Activated CD4-positive, alpha-beta T cell treated with anti-CD3 and anti-CD28 coated beads for 4 hours (primary cell): Measurements from ENCODE around the gene GUCY1A2.
"Not testable (repeated sequence)": the region's sequence is repeated elsewhere in the genome, so short reads cannot be mapped to it uniquely, and the experiment has no call there.

ENCODE experiments used
- DNase-seq, 2 donors: peaks; one replicate each; pipeline ENCODE4 v3.0.0-alpha.2; 2020

GUCY1A2 gene

GRCh38 chr11:106939157-106939556 is 79.1 kb downstream of the GUCY1A2 start:
- no peak for DNase-seq

DNA sequence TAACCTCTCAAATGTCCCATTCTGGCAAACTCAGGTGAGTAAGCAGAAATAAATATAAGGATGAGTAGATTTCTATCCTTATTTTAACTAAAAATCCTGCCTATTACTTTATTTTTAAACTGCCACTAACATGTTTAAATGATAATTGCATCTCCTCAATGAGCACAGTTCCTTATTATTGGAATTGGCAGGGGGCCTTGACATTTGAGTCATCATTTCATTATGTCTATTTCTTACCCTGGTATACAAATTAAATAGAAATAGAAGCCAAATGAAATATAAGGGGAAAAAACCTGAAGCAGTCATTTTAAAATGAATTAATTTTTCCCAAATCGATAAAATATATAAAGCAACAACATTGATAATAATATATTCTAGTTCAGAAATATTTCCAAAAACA is 81.2 kb downstream of the GUCY1A2 start:
- DNase-seq = no peak

- DNase-seq = no peak
Observed at GRCh38 chr11:106925245-106925644, 93.0 kb downstream of the GUCY1A2 start.

- DNase-seq = no peak
Observed at GRCh38 chr11:106920899-106921509, 97.3 kb downstream of the GUCY1A2 start.

DNA sequence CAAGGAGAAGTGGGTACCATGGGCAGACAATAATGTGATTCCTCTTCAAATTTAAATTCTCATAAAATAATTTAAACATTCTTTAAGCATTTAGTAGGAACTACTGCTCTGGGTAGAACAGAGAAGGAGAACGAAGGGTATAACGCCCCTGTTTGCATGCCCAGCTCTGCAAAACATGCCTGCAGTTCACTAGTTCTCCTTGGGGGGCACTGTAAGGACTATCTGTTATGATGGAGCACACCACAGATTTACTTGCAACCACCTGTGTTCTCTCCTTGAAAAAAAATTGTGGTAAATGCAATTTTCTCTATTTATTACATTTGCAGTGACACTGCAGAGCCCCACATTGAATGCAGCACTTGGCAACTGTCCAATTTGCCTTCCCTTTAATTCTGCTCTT is 100.3 kb downstream of the GUCY1A2 start:
- DNase-seq = no peak

DNA sequence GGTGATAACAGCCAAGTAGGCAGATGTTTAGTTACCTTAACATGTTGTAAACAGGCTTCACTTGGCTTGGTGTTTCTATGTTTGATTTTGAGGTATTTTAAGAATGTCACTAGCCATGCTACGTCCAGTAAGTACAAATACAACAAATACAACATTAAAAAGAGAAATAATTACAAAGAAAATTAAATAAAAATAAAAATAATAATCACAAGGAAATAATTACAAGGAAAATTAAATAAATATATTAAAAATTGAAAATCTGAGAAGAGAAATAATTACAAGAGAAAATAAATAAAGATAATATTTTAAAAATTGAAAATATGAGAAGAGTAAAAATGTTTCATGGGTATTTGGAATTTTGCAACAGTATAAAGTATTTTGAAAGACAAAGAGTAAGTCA is 103.9 kb downstream of the GUCY1A2 start:
- DNase-seq = no peak

GRCh38 chr11:106913141-106913540 is 105.1 kb downstream of the GUCY1A2 start:
- DNase-seq = no peak

DNA sequence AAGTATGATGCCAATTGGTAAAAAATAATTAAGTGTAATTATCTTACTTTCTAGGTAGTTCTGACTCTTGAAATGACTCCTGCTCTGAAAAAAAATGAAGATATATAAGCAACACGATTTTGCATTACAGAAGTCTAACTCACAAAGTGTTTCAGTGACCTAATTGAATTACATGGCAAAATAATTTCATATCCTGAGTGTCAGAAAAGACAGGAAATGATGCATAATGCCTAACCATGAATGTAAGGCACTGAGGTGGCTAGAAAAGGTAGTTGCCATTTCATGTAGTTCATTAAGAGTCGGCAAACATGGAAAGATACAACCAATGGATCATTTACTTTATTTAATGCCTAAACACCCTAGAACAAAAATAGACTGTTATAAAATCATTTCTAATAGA is 113.5 kb downstream of the GUCY1A2 start:
- DNase-seq = no peak

DNA sequence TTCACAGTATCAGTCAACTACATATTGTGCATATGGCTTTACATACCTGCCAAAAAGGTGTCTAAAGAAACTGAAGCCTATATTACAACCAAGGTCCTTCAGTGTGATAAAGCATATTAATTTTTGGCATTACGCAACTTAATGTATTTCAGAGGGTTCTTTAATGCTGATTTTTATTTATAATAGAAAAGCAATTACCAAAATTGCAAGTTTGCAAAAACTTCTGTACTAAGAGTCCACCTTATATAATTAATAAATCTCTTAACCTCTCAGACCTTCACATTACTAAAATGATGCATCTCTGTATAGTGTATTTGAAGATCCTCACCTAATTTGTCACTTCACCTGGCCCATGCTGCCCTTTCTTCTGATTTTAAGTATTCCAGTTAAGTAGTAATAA is 128.6 kb downstream of the GUCY1A2 start:
- no peak for DNase-seq

DNA sequence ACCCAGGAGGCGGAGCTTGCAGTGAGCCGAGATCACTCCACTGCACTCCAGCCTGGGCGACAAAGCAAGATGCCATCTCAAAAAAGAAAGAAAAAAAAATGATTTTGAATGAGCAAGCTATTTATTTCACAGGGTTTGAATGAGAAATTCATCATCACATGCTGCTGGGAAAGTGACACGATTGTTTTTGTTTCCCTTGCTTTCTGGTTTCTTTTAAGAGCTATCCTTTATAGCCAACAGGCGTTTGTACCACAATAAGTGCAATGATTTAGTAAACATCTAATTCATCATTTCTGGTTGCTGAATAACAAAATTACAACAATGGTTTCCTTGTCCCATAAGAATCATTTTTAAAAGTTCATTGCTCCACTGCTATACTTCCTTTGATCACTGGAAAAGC is 129.9 kb downstream of the GUCY1A2 start:
- DNase-seq = no peak

DNA sequence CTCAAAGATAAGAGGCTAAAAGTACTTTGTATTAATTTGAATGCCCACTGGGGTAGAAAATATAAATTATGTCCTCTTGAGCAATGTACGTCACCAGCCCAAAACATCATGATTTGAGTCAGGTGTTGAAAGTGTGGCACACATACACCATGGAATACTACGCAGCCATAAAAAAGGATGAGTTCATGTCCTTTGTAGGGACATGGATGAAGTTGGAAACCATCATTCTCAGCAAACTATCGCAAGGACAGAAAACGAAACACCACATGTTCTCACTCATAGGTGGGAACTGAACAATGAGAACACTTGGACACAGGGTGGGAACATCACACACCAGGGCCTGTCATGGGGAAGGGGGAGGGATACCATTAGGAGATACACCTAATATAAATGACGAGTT is 134.6 kb downstream of the GUCY1A2 start:
- not testable (repeated sequence) for DNase-seq

DNA sequence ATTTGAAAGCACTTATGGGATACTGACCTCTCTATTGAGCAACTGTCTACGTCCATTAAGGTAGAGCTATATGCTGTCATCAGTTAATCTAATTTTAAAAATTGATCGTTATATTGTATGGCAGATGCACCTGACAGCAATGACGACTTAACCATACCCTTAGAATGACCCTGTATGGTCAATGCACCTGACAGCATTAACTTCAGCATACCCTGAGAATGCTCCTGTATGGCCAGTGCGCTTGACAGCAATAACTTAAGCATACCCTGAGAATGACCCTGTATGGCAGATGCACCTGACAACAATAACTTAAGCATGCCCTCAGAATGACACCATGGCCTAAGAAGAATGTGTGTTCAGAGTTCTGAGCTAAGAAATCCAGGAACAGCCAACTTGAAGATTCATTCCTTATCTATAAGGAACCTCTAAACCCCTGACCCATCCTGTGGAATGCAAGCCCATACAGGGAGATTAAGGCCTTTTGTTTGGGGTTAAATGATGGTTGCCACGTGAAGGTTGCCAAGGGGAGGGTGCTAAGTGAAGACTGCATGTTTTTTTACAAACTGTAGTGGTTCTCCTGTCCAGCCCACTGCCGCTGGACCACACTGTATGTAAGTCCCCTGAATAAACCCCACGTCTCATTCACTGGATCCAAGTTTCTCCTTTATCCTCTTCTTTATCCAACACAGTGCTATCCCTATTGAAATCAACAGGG is 138.3 kb downstream of the GUCY1A2 start:
- DNase-seq = no peak

DNA sequence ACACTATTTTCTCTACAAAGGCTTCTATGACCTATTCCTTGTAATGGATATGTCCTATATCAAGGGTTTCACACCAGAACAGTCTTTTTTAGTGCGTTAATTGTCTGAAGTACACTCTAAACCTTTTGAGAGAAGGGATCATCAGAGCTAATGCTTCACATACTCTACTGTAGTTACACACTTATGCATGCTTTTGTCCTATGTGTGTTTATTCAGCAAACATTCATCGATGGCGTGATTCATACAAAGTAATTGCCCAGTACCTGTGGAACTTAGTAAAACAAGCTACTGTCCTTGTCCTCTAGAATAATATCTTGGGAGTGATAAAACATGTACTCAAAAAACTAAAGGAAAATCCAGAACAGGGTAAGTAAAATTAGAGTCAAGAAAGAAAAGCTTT is 139.2 kb downstream of the GUCY1A2 start:
- DNase-seq = no peak

- no peak for DNase-seq
Observed at GRCh38 chr11:106875013-106875412, 143.3 kb downstream of the GUCY1A2 start.

DNA sequence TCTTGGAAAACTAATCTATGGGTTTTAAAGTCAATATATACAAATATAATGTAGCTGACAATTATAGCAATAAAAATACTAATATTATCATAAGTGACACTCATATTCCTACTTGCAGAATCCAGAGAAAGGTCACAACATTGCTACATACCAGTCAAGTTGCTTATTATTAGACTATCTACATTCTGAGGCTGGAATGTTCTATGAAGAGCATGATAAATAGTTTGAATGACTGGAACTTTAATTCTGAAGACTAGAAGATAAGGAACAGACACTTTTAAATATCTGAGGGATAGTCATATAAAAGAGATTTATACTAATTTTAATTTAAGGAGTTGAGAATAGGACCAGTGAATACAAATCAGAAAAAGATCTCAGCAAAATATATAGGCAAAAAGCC is 146.0 kb downstream of the GUCY1A2 start:
- DNase-seq = no peak

DNA sequence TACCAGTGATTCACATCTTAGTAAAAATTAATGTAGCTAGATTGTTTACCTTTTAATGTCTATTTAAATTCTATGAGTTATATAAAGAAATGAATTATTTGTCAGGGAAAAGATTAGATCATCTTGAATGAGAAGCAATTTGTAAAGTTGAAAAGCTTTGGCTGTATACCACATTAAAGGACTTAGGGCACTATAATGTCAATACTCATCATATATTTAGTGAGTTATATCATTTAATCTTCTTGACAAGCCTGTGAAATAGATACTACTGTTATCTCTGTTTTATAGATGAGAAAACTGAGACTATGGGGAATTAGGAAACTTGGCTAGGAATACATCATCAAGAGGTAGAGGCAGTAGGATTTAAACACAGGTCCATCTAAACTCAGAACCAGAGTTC is 160.1 kb downstream of the GUCY1A2 start:
- no peak for DNase-seq

DNA sequence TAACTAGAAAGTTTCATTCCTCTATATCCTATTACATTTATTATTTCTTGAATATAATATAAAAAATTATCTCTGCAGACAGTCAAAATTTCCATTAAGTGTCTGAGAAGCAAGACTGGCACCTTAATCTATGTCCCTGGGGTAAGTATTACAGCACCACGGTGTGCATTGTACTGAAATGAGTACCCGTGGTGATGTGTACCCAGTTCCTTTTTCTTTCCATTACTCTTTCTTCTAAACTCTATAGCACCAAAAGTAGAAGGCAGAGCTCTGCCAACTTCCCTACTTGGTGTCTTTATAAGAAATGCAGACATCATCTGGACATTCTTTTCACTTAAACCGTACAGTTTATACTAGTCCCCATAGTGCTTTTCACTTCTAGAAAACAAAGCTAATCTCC is 161.7 kb downstream of the GUCY1A2 start:
- DNase-seq = no peak

GRCh38 chr11:106854429-106854828 is 163.8 kb downstream of the GUCY1A2 start:
- DNase-seq = no peak

DNA sequence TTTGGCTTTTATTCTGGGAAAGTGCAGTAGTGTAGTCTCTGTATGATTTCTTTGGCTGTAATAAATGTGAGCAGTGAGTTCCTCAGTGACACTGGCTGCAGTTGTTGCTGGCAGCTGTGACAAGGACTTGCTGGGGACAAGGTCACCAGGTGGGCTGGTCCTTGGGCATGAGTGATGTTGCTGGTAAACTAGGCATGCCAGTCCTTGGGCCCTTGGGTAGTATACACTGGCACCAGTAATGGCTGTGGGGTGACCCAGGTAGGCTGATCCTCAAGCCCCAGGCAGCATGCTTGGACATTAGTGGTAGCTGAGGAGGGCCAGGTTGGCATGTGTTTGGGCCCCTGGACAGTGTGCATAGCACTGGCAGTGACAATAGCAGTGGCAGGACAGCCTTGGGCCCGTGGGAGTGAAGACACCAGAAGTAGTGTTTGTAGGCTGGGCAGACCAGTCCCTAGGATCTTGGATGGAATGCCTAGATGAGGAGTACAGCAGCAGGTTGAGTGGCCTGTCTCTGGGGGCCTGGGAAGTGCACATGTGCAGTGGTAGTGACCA is 164.3 kb downstream of the GUCY1A2 start:
- DNase-seq = no peak

DNA sequence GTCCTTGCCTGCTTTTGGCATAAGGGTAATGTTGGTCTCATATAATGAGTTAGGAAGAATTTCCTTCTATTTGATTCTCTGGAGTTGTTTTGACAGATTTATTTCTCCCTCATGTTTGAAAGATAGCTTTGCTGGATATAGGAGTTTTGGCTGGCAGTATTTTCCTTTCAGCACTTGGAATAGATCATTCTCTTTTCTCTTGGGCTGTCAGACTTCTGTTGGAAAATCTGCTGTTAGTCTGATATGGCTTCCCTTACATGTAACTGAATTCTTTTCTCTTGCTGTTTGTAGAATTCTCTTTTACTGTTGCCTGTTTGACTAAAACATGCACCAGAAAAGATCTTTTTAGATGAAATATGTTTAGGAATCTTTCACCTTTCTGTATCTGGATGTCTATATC is 165.5 kb downstream of the GUCY1A2 start:
- DNase-seq = no peak

DNA sequence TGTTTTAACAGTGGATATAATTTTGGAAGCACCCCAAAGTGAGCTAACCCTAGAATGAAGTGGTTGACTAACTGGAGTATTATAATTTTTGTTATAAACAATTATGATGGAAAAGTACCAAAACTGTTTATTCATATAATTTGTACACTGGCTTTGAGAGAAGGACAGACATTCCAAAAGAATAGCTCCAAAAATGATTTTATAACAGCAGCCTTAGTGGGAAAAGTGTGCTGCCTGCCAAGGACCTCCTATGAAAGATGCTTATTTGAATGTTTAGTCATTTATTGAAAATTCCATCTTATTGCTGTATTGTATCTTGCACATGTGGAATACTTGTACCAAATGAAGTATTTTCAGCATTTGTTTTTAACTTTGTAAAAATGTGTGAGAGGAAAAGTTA is 169.8 kb downstream of the GUCY1A2 start:
- DNase-seq = no peak

DNA sequence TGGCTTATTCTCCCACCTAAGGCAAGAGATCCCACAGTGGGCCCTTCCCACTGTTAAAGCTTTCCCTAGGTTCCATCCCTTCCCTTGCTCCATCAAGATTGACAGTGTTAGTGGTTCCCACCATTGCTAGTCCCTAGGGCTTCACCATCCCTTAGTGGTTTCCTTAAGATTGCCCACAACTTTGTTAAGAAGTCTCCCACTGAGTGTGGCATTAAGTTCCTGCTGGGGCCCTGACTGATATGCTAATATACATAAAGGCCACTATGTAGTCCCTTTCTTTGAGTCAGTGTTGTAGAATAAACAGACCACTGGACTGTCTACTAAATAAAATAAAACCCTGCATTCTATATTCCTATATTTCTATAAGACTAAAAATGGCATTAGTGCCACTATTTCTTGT is 176.1 kb downstream of the GUCY1A2 start:
- DNase-seq = no peak

DNA sequence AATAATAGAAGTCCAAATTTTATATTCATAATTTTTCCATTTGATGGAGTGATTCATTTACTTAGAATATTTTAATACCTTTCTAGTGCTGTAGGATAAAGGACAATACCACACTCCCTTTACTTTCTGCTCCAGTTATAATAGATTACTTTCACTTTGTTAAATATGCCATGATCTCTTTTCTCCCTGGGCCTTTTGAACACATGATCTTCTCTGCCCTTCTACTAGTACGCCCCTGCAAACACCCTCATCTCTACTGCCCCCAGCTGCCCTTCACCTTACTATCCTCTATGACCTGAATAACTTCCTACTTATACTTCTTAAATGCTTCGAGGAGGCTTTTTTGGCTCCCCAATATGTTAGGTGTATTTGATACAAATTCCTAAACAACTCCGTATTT is 177.3 kb downstream of the GUCY1A2 start:
- DNase-seq = no peak

GRCh38 chr11:106840146-106840545 is 178.1 kb downstream of the GUCY1A2 start:
- no peak for DNase-seq

DNA sequence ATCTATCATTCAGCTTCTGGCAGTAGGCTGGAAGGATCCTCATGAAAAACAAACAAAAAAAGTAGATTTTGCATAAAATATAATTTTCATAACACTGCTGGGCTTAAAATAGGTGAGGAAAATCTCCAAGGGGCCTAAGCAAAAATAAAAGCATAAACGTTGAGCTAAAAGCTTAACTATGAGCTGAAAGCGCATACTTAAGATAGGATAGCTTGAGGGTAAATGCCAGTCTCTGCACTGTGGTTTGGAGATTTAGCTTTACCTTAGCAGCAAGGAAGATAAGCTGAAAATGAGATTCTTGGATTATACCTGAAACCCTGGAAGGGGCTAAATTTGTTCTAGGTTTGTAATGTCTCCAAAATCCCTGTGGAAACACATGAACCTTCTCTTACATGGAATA is 183.7 kb downstream of the GUCY1A2 start:
- DNase-seq = no peak
